ENCODE measurements around the gene MAP2K1.

Gene MAP2K1

GRCh38 chr15:66394472-66394871, 7.8 kb downstream of the MAP2K1 start:
- DNase-seq, result no peak

DNA sequence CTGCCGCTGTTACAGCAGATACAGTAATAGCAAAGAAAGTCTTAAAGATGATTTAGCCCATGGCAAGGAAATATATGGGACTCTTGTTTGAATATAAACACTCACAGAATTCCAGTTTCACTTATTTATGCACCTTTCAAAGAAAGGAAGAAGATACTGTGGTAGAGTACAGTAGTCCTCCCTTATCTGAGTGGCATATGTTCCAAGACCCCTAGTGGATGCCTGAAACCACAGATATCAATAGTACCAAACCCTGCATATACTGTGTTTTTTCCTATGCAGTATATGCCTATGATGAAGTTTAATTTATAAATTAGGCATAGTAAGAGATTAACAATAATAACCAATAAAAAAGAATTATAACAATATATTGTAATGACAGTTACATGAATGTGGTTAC, 8.2 kb downstream of the MAP2K1 start:
- DNase-seq, result no peak

DNA sequence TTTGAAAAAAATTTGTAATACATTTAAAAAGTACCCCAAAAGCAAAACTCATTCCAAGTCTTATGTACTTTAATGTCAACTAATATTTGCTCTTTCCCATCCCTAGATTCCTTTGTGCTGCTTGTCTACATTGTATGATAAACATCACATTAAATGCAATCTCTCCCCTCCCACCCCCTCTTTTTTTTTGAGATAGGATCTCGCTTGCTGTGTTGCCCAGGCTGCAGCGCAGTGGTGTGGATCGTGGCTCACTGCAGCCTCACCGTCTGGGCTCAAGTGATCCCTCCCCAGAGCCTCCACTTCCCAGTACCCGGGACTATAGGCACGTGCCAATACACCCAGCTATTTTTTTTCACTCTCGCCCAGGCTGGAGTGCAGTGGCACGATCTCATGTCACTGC, 12.6 kb downstream of the MAP2K1 start:
- DNase-seq, result no peak

GRCh38 chr15:66400351-66400774, 13.7 kb downstream of the MAP2K1 start:
- DNase-seq, result no peak

DNA sequence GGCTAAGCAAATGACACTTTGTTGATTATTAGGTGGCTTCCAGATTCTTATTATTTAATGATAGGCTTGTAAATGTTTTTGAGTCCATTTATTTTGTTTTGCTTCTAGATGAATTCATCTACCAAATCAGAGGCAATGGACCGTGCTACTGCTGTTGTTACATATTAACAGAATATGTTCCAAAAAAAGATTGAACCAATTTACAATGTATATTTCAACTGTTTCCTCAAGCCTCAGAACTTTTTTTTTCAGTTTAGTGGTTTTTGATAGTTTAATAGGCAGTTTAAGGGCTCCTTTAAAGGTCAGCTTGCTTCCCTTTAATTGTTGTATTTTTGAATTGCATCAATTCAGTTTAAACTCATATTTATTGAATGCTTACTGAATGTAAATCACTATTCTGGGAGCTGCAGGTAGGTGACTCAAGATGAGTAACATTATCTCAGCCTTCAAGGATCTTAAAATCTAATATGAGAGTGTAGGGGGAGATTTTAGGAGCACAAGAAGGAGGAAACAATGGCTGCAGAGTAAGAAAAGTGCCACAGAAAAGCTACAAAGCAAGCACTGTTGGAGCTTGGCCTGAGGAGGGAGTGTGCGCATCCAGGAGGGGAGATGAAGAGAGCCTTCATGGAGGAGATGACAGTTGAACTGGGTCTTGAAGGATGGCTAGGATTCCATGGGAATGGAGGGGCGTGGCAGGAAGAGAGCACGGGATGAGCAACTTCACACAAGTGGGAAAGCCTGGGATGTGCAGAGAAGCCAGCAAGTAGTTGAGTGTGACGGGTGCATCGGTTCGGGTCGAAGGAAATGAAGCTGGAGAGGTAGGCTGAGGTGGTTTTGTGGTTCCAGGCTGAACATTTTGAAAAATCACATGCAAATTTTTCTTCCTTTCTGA, 14.7 kb downstream of the MAP2K1 start:
- DNase-seq, result no peak

DNA sequence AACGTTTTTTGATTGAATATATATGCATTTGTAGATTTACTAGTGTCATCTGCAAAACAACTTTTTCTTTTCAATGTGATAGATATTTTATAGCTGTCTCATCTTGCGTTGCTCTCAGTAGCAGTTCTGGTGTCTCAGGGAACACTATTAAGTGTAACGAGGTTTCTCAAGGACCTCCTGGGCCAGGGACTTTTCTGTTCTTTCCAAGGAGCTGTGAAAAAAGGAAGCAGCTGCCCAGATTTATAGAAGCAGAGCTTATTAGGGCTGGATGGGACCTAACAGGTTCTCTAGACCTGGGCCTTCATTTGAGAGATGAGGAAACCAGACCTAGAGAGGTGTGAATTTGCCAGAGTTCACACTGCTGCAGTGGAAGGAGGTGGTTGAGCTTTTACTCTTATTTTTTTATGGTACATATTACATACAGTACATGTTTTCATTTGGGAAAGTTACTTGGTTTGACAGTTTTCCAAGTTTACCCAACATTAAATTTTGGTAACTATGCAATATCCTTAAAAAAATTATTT, 16.1 kb downstream of the MAP2K1 start:
- no peak for DNase-seq

GRCh38 chr15:66403323-66403722, 16.6 kb downstream of the MAP2K1 start:
- no peak for DNase-seq

DNA sequence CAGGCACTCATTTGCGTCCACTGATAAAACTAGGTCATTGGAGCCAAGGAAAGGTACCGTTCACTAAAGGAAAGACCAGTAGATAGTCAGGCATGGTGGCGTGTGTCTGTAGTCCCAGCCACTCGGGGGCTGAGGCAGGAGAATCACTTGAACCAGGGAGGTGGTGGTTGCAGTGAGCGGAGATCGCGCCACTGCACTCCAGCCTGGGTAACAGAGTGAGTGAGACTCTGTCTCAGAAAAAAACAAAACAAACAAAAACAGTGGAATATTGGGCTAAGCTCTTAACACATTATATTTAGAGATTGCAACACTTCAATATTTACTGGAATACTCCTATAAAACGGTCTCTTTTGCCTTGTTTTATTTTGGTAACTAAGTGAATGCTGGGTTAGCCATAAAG, 17.4 kb downstream of the MAP2K1 start:
- no peak for DNase-seq

DNA sequence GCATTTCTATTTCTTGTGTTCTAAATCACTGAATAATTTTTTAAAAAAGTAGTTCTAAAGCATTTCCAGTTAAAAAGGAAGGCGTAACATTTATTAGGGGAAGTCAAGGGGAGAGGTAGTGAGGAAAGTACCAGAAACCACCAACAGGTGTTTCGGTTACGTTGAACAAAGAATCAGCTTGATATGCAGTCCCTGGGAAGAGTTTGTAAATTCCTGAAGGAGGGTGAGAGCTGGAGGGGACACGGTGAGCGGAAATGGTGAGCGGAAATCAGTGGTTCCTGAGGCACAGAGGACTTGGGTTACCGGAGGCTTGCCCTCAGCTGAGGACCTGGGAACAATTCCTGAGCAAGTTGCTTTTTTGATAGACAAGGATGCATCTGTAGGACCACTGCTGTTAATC, 17.8 kb downstream of the MAP2K1 start:
- no peak for DNase-seq

GRCh38 chr15:66405007-66405406, 18.3 kb downstream of the MAP2K1 start:
- DNase-seq, result no peak

DNA sequence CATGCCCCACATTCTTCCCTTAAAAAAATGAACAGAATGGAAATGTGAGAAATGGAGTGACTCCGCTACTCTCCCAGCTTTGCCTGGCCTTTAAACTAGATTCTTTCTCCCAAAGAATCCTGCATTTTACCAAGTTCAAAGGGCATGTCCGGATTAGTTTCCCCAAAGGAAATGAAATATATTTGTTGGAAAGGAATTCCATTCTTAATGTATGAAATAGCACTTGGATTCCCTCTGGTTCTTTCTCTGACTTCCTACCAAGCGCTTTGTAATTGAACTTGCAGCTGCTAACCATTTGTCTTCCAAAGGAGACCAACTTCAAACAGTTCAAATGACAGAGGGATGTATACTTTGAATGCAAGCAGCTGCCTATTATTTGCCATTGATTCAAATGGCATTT, 18.9 kb downstream of the MAP2K1 start:
- DNase-seq, result no peak

- DNase-seq, result no peak
These were observed 21.5 kb downstream of the MAP2K1 start for GRCh38 chr15:66408254-66408653.

GRCh38 chr15:66408675-66409282, 22.1 kb downstream of the MAP2K1 start:
- no peak for DNase-seq

- DNase-seq, result no peak
These were observed 22.9 kb downstream of the MAP2K1 start for GRCh38 chr15:66409565-66410108.

- no peak for DNase-seq
These were observed 24.5 kb downstream of the MAP2K1 start for GRCh38 chr15:66411190-66411589.

GRCh38 chr15:66412220-66412619, 25.5 kb downstream of the MAP2K1 start:
- no peak for DNase-seq

GRCh38 chr15:66413579-66413978, 26.9 kb downstream of the MAP2K1 start:
- no peak for DNase-seq

GRCh38 chr15:66415360-66415759, 28.6 kb downstream of the MAP2K1 start:
- no peak for DNase-seq

GRCh38 chr15:66417736-66418135, 31.0 kb downstream of the MAP2K1 start:
- DNase-seq, result no peak

GRCh38 chr15:66419471-66419870, 32.8 kb downstream of the MAP2K1 start:
- no peak for DNase-seq

DNA sequence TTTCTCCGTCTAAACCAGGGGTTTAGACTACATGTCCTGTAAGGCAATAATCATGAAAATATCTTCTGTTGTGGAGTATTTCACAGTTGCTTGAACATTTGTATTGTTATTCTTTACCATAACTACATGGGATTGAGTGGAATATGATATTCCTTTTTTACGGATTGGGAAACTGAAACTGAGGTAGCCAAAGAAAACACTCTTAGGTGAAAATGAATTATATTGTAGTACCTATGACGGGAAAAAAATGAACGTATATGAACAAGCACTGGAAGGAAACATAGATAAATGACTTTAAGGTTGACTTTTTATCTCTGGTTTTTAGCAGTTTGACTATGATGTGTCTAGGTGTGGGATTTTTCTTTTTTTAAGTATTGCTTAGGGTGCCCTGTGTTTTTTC, 35.6 kb downstream of the MAP2K1 start:
- DNase-seq, result no peak

DNA sequence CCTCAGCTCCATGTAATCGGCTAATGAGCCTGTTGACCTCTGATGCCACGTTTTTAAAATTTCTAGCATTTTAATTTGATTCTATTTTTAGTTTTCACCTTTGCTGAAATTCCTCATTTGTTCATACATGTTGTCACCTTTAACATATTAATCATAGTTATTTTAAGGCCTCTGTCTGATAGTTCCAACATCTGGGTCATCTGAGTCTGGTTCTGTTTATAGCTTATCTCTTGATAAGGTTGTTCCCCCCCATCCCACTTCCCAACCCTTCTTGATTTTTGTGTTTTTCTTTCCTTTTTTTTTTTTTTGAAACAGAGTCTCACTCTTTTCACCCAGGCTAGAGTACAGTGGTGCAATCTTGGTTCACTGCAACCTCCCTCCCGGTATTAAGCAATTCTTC, 36.4 kb downstream of the MAP2K1 start:
- no peak for DNase-seq

- no peak for DNase-seq
These were observed 38.4 kb downstream of the MAP2K1 start for GRCh38 chr15:66424963-66425612.
